ENCODE data around the gene RB1.

- TF ChIP-seq CTCF (conservative IDR thresholded peaks at IDR 0.05; ENCODE audit: low read depth in 2 of 2): no peak
- no peak for TF ChIP-seq REST (IDR thresholded peaks at IDR 0.05; ENCODE audit: unreplicated experiment)
- no peak for TF ChIP-seq POLR2AphosphoS5 (IDR thresholded peaks at IDR 0.05; ENCODE audit: low read depth)
- TF ChIP-seq EZH2 (IDR thresholded peaks at IDR 0.05; ENCODE audit: low read depth, unreplicated experiment): no peak
- no peak for TF ChIP-seq EZH2phosphoT487 (IDR thresholded peaks at IDR 0.05; ENCODE audit: unreplicated experiment)
- TF ChIP-seq ETS1 (IDR thresholded peaks at IDR 0.05): no peak
- TF ChIP-seq STAT1 (IDR thresholded peaks at IDR 0.05; ENCODE audit: unreplicated experiment): no peak
- no peak for TF ChIP-seq JUNB (IDR thresholded peaks at IDR 0.05; ENCODE audit: unreplicated experiment)
- TF ChIP-seq CREB1 (CRISPR knock-in tag; IDR thresholded peaks at IDR 0.05; ENCODE audit: low read depth): no peak
- TF ChIP-seq ZNF114 (CRISPR knock-in tag; IDR thresholded peaks at IDR 0.05): no peak
- TF ChIP-seq ZNF331 (CRISPR knock-in tag; IDR thresholded peaks at IDR 0.05; ENCODE audit: low read depth): no peak
- no peak for TF ChIP-seq NANOG (IDR thresholded peaks at IDR 0.05; ENCODE audit: borderline replicate concordance)
- TF ChIP-seq ZNF462 (CRISPR knock-in tag; IDR thresholded peaks at IDR 0.05): no peak
Observed at GRCh38 chr13:48449656-48450055, 146.1 kb downstream of the RB1 start.

Measured in GM23338 (cell line).